H9 (cell line): Measurements from ENCODE around the gene DNAJC1. TPM values are rescaled to one million over a fixed set of nuclear protein-coding genes. Genes with fewer than 3 reads are reported as not detected.

Source experiments
- DNase-seq: peaks from one replicate; pipeline ENCODE4 v3.0.0-alpha.2; 2017
- H2AFZ ChIP-seq: one replicate; pipeline ENCODE4 v1.6.1; 2013; ENCODE audit warnings: mild to moderate bottlenecking, low read length, control low read depth, moderate library complexity
- H2AK5ac ChIP-seq: 2 replicates; pipeline ENCODE4 v1.6.1; 2013; ENCODE audit warnings: low read length, control low read depth, mixed read lengths; ENCODE audit not compliant: insufficient read length
- H2BK120ac ChIP-seq: one replicate; pipeline ENCODE4 v1.6.1; 2013; ENCODE audit warnings: low read depth, mild to moderate bottlenecking, low read length, control low read depth, inconsistent platforms; ENCODE audit not compliant: poor library complexity, severe bottlenecking
- H2BK12ac ChIP-seq: 2 replicates; pipeline ENCODE4 v1.6.1; 2013; ENCODE audit warnings: low read length, control low read depth, mixed read lengths, low read depth; ENCODE audit not compliant: insufficient read length
- H2BK15ac ChIP-seq: 2 replicates; pipeline ENCODE4 v1.6.1; 2013; ENCODE audit warnings: low read depth, low read length, control low read depth
- H2BK20ac ChIP-seq: one replicate; pipeline ENCODE4 v1.6.1; 2013; ENCODE audit warnings: low read depth, mild to moderate bottlenecking, low read length, control low read depth, inconsistent platforms; ENCODE audit not compliant: poor library complexity, severe bottlenecking
- H2BK5ac ChIP-seq: 2 replicates; pipeline ENCODE4 v1.6.1; 2013; ENCODE audit warnings: low read length, control low read depth, mixed read lengths; ENCODE audit not compliant: insufficient read length
- H3K14ac ChIP-seq: 2 replicates; pipeline ENCODE4 v1.6.1; 2013; ENCODE audit warnings: low read length, control low read depth; ENCODE audit not compliant: insufficient read depth
- H3K18ac ChIP-seq: 2 replicates; pipeline ENCODE4 v1.6.1; 2013; ENCODE audit warnings: low read depth, mild to moderate bottlenecking, mixed read lengths, low read length, control low read depth; ENCODE audit not compliant: insufficient read length
- H3K23ac ChIP-seq: 2 replicates; pipeline ENCODE4 v1.6.1; 2013; ENCODE audit warnings: low read length, control low read depth, mixed read lengths, low read depth; ENCODE audit not compliant: insufficient read length
- H3K23me2 ChIP-seq: 2 replicates; pipeline ENCODE4 v1.6.1; 2013; ENCODE audit warnings: low read depth, mild to moderate bottlenecking, mixed read lengths, low read length, control low read depth; ENCODE audit not compliant: insufficient read length, poor library complexity, severe bottlenecking
- H3K27ac ChIP-seq: 2 replicates; pipeline ENCODE4 v1.5.1; 2013; ENCODE audit warnings: low read length, control low read depth, mixed read lengths, low read depth; ENCODE audit not compliant: insufficient read length
- H3K27me3 ChIP-seq: 2 replicates; pipeline ENCODE4 v1.6.1; 2013; ENCODE audit warnings: low read length, control low read depth, inconsistent platforms; ENCODE audit not compliant: insufficient read depth
- H3K4ac ChIP-seq: 2 replicates; pipeline ENCODE4 v1.6.1; 2013; ENCODE audit warnings: low read depth, mild to moderate bottlenecking, control low read depth, inconsistent platforms, low read length, moderate library complexity
- H3K4me1 ChIP-seq: 2 replicates; pipeline ENCODE4 v1.6.1; 2013; ENCODE audit warnings: low read length, control low read depth, inconsistent platforms; ENCODE audit not compliant: insufficient read depth
- H3K4me2 ChIP-seq: 2 replicates; pipeline ENCODE4 v1.6.1; 2013; ENCODE audit warnings: low read length, control low read depth, mixed read lengths; ENCODE audit not compliant: insufficient read length, insufficient read depth
- H3K56ac ChIP-seq: 2 replicates; pipeline ENCODE4 v1.6.1; 2013; ENCODE audit warnings: low read depth, mild to moderate bottlenecking, mixed read lengths, low read length, control low read depth; ENCODE audit not compliant: insufficient read length
- H3K79me1 ChIP-seq: 2 replicates; pipeline ENCODE4 v1.6.1; 2013; ENCODE audit warnings: low read depth, mild to moderate bottlenecking, moderate library complexity, low read length, control low read depth, inconsistent platforms; ENCODE audit not compliant: insufficient read depth, poor library complexity, severe bottlenecking
- H3K79me2 ChIP-seq: 2 replicates; pipeline ENCODE4 v1.6.1; 2013; ENCODE audit warnings: low read length, control low read depth, inconsistent platforms; ENCODE audit not compliant: insufficient read depth
- H3K9ac ChIP-seq: 2 replicates; pipeline ENCODE4 v1.6.1; 2013; ENCODE audit warnings: low read length, control low read depth, mixed read lengths; ENCODE audit not compliant: insufficient read length; ENCODE audit errors: extremely low read depth
- H3K9me3 ChIP-seq: one replicate; pipeline ENCODE4 v1.6.1; 2013; ENCODE audit warnings: low read depth, low read length, inconsistent platforms; ENCODE audit not compliant: control insufficient read depth
- H3T11ph ChIP-seq: one replicate; pipeline ENCODE4 v1.6.1; 2013; ENCODE audit warnings: mild to moderate bottlenecking, low read length, control low read depth, inconsistent platforms
- H4K20me1 ChIP-seq: one replicate; pipeline ENCODE4 v1.6.1; 2013; ENCODE audit not compliant: control insufficient read depth, insufficient read length, insufficient read depth
- H4K5ac ChIP-seq: 2 replicates; pipeline ENCODE4 v1.6.1; 2013; ENCODE audit warnings: low read depth, mild to moderate bottlenecking, mixed read lengths, low read length, control low read depth; ENCODE audit not compliant: insufficient read length
- H4K8ac ChIP-seq: replicated peaks from 2 replicates; pipeline ENCODE4 v1.6.1; 2013; ENCODE audit warnings: low read length, control low read depth, mixed read lengths, low read depth; ENCODE audit not compliant: insufficient read length
- H4K91ac ChIP-seq: 2 replicates; pipeline ENCODE4 v1.6.1; 2013; ENCODE audit warnings: low read depth, mild to moderate bottlenecking, moderate library complexity, mixed read lengths, low read length, control low read depth; ENCODE audit not compliant: insufficient read length
- H3K27ac Mint-ChIP-seq, 3 experiments: 2 replicates in 2 of 3; 3 replicates in 1 of 3; pipeline ENCODE4 v1.8.0; 2020 to 2021; ENCODE audit warnings: mixed read lengths in 3 of 3, mild to moderate bottlenecking in 1 of 3, moderate library complexity in 1 of 3
- H3K27me3 Mint-ChIP-seq: 2 replicates; pipeline ENCODE4 v1.8.0; 2021; ENCODE audit warnings: low read depth, mild to moderate bottlenecking, moderate library complexity, mixed read lengths
- H3K36me3 Mint-ChIP-seq, 3 experiments: 2 replicates in 2 of 3; 3 replicates in 1 of 3; pipeline ENCODE4 v1.8.0; 2020 to 2021; ENCODE audit warnings: low read depth in 3 of 3, mixed read lengths in 3 of 3; ENCODE audit not compliant: insufficient read depth in 1 of 3
- H3K4me1 Mint-ChIP-seq, 2 experiments: 2 replicates each; pipeline ENCODE4 v1.8.0; 2020; ENCODE audit warnings: mixed read lengths in 2 of 2
- H3K4me3 Mint-ChIP-seq, 2 experiments: 2 replicates in 1 of 2; 3 replicates in 1 of 2; pipeline ENCODE4 v1.8.0; 2020 to 2021; ENCODE audit warnings: mild to moderate bottlenecking in 2 of 2, mixed read lengths in 2 of 2, moderate library complexity in 1 of 2
- H3K9me3 Mint-ChIP-seq, 2 experiments: 2 replicates in 1 of 2; 3 replicates in 1 of 2; pipeline ENCODE4 v1.8.0; 2020; ENCODE audit warnings: mild to moderate bottlenecking in 2 of 2, mixed read lengths in 2 of 2, moderate library complexity in 1 of 2
- CTCF ChIP-seq: fragments of 200-600 bp; sonication (generic); conservative IDR thresholded peaks from 3 replicates; pipeline ENCODE4 v1.8.0; 2021; ENCODE audit warnings: antibody characterized with exemption, mild to moderate bottlenecking
- WGBS: extraction: QIAGEN DNeasy Blood & Tissue Kit; methylation state at CpG from one replicate; pipeline ENCODE4 v1.1.7; 2013; ENCODE audit warnings: missing lambda C conversion rate, low lambda C conversion rate, mixed read lengths; ENCODE audit not compliant: insufficient read length; ENCODE audit errors: extremely low coverage; 5-methylcytosine and 5-hydroxymethylcytosine counted together
- total RNA-seq: library from RNA; stranded (reverse); gene quantifications from 2 replicates; pipeline ENCODE4 v1.2.1, GENCODE V29; 2021

The DNAJC1 gene
- total RNA-seq, 1 experiment from 2014 or later, result 11.2 TPM

- no peak overlapping the region for H2AK5ac ChIP-seq
- no peaks in the 10 kb centered on the region for H3K27me3 ChIP-seq
- no peak overlapping the region for H3K14ac ChIP-seq
- H3K27ac Mint-ChIP-seq, result no peak overlapping the region
- no peak overlapping the region for H2BK120ac ChIP-seq
- H4K5ac ChIP-seq, result no peak overlapping the region
- H3K79me2 ChIP-seq, result no peaks in the 10 kb centered on the region
- H2BK5ac ChIP-seq, result no peak overlapping the region
- no peak overlapping the region for H2BK20ac ChIP-seq
- no peaks in the 10 kb centered on the region for H3K79me1 ChIP-seq
- H4K8ac ChIP-seq, result no peak overlapping the region
- H3K9ac ChIP-seq, result no peak overlapping the region
- no peak overlapping the region for H3K23ac ChIP-seq
- H3K4me1 ChIP-seq, result no peaks in the 10 kb centered on the region
- H3K9me3 Mint-ChIP-seq, result no peaks in the 10 kb centered on the region
- no peak overlapping the region for H3K18ac ChIP-seq
- H3K4me1 Mint-ChIP-seq, result no peaks in the 10 kb centered on the region
- no CpG with 5 or more reads among the region's 3 CpGs for WGBS
- no peaks in the 10 kb centered on the region for H3K9me3 ChIP-seq
- no peaks in the 10 kb centered on the region for H3K23me2 ChIP-seq
- H2AFZ ChIP-seq, result no peak overlapping the region
- no peaks in the 10 kb centered on the region; a peak in 1 of 7 replicates for H3K36me3 Mint-ChIP-seq
- peaks cover 1% of the 10 kb centered on the region for H3K27me3 Mint-ChIP-seq
- H2BK15ac ChIP-seq, result no peak overlapping the region
- H4K91ac ChIP-seq, result no peak overlapping the region
- no peak overlapping the region for H3K4me3 Mint-ChIP-seq
- no peaks in the 10 kb centered on the region for H4K20me1 ChIP-seq
- no peak overlapping the region for H3K4me2 ChIP-seq
- TF ChIP-seq CTCF, result no peak
- no peak for DNase-seq
- H3K4ac ChIP-seq, result no peak overlapping the region
- no peak overlapping the region for H3K56ac ChIP-seq
- no peak overlapping the region for H2BK12ac ChIP-seq
- no peak overlapping the region for H3K27ac ChIP-seq
- H3T11ph ChIP-seq, result no peak overlapping the region
Measured at GRCh38 chr10:22017283-22018020, 13.9 kb upstream of the DNAJC1 start.
